ENCODE data around the gene B4GALT4. TPM values are rescaled to one million over a fixed set of nuclear protein-coding genes. Genes with fewer than 3 reads are reported as not detected.
"Not testable (repeated sequence)": the region's sequence is repeated elsewhere in the genome, so short reads cannot be mapped to it uniquely, and the experiment has no call there.

B4GALT4 gene
- total RNA-seq, 2 donors from 2014 or later: 13.3 to 15.9 TPM

GRCh38 chr3:119164745-119165144 is 75.9 kb downstream of the B4GALT4 start:
- intact Hi-C loops (cut with DNase I); ATAC-seq; DNase-seq: not testable (repeated sequence)

Other genes starting within 250 kb of the B4GALT4 start
- 1 to 10 TPM; 2.2 to 2.7 TPM for gene IGSF11, start 206.0 kb downstream of the B4GALT4 start, total RNA-seq
- not detected for gene TEX55, start 94.7 kb downstream of the B4GALT4 start, total RNA-seq
- gene UPK1B, start 67.3 kb downstream of the B4GALT4 start, total RNA-seq: 1 to 10 TPM; 1.1 to 4.3 TPM
- gene ARHGAP31, start 53.5 kb upstream of the B4GALT4 start, total RNA-seq: 10 to 100 TPM; 33.5 to 44.0 TPM
- 10 to 100 TPM; 27.0 to 40.5 TPM for gene TMEM39A, start 222.7 kb upstream of the B4GALT4 start, total RNA-seq
- gene POGLUT1, start 228.1 kb upstream of the B4GALT4 start, total RNA-seq: 10 to 100 TPM in 1 of 2 donors, 1 to 10 TPM in 1; 6.7 to 15.6 TPM